Stimulated activated naive CD4-positive, alpha-beta T cell (primary cell): Measurements from ENCODE around the gene OSBPL9.
"Not testable (repeated sequence)": the region's sequence is repeated elsewhere in the genome, so short reads cannot be mapped to it uniquely, and the experiment has no call there.

Source experiments
- DNase-seq, 6 experiments: peaks; one replicate each; lab custom pipeline; 2025; lab: John Stamatoyannopoulos, UW

OSBPL9 gene

DNA sequence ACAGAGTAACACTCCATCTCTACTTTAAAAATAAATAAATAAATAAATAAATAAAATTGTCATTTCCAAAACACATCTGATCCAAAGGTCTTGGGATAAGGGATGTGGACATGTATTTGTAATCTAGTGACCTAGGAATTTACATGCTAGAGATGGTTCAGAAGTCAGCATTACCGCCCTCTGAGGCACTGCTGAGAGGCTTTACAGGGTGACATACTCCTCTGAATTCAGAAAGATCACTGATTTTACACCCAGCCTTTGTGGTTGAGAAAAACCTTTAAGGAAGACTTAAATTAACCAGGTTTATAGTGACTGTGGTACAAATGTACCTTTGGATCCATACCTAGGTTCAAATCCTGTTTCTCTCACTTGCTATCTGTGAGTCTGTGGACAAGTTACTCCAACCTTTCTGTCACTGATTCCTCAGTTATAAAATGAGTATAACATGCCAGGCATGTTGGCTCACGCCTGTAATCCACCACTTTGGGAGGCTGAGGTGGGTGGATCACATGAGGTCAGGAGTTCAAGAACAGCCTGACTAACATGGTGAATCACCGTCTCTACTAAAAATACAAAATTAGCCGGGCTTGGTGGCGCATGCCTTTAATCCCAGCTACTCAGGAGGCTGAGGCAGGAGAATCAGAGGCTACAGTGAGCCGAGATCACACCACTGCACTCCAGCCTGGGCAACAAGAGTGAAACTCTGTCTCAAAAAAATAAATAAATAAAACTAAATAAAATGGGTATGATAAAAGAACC is 20.1 kb downstream of the OSBPL9 start:
- DNase-seq, result no peak

DNA sequence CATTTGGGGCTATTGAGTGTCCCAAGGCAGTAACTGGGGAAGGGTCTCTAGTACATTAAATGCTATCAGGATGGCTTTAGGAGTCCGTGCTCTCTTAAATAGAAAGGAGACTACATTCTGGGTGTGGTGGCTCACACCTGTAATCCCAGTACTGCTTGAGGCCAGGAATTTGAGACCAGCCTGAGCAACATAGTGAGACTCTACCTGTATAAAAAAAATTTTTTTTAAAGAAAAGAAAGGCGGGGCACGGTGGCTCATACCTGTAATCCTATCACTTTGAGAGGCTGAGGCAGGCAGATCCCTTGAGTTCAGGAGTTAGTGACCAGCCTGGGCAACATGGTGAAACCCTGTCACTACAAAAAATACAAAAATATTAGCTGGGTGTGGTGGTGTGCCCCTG is 21.5 kb downstream of the OSBPL9 start:
- no peak for DNase-seq

DNA sequence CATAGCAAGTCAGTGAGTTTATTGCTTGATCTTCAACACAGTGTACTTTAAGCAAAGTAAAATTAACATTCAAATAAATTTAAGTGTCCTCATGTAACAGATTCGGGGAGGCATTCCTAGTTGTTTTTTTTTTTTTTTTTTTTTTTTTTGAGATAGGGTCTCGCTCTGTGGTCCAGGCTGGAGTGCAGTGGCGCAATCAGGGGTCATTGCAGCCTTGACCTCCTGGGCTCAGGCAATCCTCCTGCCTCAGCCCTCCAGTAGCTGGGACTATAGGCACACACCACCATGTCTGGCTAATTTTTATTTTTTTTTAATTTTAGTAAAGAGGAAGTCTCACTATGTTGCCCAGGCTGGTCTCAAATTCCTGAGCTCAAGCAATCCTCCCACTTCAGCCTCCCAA is 22.8 kb downstream of the OSBPL9 start:
- no peak for DNase-seq

DNA sequence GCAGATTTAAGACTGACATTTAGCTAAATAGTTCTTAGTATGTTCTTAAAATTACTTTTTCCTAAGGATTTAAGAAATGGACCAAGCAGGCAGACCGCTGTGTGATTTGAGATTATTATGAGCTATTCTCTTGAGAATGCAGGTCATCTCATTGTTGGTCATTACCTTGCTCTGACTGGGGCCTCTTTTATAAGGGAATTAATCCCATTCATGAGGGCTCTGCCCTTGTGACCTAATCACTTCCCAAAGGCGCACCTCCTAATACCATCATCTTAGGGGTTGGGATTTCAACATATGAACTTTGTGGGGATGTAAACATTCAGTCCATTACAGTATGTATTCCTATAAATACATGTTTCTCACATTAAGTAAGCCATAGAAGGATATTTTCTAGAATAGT is 24.2 kb downstream of the OSBPL9 start:
- DNase-seq, result no peak

DNA sequence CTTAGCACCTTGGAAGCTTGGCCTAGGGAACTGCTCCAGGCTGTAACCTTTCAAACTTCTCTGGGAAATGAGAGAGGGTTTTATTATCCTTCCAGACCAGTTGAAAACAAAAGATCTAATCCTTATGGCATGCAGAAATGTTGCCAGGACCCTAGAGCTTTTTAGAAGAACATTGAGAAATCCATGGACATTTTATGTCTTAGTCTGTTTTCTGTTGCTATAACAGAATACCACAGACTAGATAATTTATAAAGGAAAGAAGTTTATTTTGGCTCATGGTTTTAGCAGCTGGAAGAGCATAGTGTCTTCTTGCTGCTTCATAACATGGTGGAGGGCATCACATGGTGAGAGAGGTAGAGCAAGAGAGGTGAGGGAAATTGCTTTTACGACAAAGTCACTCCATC is 25.8 kb downstream of the OSBPL9 start:
- DNase-seq, result no peak

- no peak for DNase-seq
These were observed 26.5 kb downstream of the OSBPL9 start for GRCh38 chr1:51643362-51643761.

- DNase-seq, result no peak
These were observed 27.1 kb downstream of the OSBPL9 start for GRCh38 chr1:51644020-51644419.

GRCh38 chr1:51644533-51645197 is 27.8 kb downstream of the OSBPL9 start:
- DNase-seq, result no peak

- not testable (repeated sequence) for DNase-seq
These were observed 29.7 kb downstream of the OSBPL9 start for GRCh38 chr1:51646592-51646991.

DNA sequence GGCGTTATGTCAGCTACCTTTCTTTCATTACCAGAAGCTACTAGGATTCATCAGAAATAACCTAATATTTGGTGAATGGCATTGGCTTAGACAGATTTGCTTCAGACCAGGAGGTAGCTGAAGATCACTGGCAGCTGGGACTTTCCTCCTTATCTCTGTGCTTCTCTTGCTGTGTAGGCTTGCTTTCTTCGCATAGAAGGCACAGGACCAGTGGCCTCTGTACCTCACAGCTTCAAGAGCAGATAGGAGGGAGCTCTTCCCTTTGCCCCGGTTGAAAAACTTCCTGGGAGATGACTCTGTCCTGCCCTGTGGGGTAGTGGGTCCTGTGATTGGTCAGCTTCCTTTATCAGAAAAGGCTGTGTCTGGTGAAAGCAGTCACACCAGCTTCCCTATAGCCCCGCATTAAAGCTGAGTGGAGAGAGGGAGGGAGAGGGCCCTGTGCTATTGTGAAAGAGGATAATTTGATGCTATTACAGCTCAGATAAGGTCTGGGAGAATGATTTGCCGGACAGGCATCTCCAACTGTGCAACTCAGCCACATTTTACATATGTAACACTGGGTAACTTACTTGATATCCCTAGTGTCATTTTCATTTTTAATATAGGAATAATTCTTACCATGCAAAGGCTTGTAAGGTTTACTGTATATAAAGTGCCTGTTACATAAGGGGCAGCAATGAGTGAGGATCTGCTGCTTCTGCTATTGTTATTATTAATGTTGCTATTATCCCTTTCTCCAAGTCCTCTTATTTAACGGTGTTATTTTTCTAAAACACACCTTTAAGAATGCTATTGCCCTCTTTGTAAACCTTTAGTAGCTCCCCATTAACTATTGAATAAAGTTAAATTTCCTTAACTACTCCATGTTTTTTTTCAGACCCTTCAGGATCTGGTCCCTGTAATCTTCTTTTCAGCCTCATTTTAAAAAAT is 31.6 kb downstream of the OSBPL9 start:
- no peak for DNase-seq

GRCh38 chr1:51649593-51650091 is 32.8 kb downstream of the OSBPL9 start:
- no peak for DNase-seq

- DNase-seq, result no peak
These were observed 33.3 kb downstream of the OSBPL9 start for GRCh38 chr1:51650198-51650597.

GRCh38 chr1:51651552-51651942 is 34.7 kb downstream of the OSBPL9 start:
- no peak for DNase-seq

DNA sequence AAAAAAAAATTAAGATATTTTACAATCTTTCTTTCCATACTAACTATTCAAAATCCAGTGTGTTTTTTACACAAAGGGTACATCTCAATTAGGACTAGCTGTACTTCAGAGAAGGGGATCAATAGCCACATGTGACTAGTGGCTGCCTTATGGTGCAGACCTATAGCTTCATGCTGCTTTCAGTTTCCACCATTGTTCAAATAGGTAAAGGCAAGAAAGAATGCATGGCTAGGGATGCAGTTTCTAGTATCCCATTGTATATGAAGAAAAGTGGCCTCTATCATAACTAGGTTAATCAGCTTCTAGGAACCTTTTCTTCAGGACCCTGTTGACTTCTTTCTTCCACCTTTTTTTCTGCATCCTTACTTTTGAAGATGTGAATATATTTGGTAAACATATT is 35.7 kb downstream of the OSBPL9 start:
- DNase-seq, result no peak

DNA sequence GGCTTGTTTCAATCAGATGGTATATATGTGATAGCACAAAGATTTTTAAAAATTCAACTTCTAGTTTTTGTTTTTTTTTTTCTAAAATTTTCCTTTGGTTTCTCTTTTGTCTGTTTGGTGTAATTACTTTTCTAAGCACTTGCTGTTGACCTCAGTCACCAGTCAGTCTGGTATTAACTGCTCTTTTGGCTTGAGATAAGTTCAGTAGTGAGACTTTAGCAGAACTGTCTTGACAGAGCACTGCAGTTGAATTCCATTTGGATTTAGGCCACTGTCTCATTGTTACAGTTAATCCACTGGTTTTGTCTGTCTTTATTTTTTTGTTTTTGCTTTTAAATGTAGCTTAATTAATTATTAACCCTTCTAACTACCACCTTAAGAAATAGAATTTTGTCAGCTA is 36.2 kb downstream of the OSBPL9 start:
- DNase-seq, result no peak

- no peak for DNase-seq
These were observed 37.1 kb downstream of the OSBPL9 start for GRCh38 chr1:51654000-51654399.

- no peak for DNase-seq
These were observed 39.5 kb downstream of the OSBPL9 start for GRCh38 chr1:51656374-51656773.

- DNase-seq, result no peak
These were observed 43.7 kb downstream of the OSBPL9 start for GRCh38 chr1:51660580-51660979.

GRCh38 chr1:51661081-51661518 is 44.2 kb downstream of the OSBPL9 start:
- no peak for DNase-seq

GRCh38 chr1:51663105-51663504 is 46.2 kb downstream of the OSBPL9 start:
- no peak for DNase-seq

DNA sequence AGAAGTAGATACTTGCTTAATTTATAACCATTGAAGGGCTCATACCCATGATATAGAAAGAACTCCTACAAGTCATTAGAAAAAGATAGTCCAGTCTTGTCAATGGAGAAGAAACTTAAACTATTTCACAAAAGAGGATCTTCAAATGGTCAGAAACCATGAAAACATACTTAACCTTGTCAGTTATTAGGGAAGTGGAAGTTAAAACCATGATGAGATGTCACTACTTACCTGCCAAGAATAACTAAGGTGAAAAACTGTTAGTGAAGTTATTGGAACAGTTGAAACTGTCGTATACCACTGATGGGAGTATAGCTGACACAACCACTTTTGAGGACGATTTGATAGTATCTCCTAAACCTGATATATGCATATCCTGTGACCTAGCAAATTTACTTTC is 46.8 kb downstream of the OSBPL9 start:
- no peak for DNase-seq
